Fibroblast of skin of scalp (primary cell): ENCODE data around the gene BMF.
"Not testable (repeated sequence)": the region's sequence is repeated elsewhere in the genome, so short reads cannot be mapped to it uniquely, and the experiment has no call there.

ENCODE experiments used
- DNase-seq: peaks from one replicate; pipeline ENCODE4 v3.0.0-alpha.2; 2013

The BMF gene

DNA sequence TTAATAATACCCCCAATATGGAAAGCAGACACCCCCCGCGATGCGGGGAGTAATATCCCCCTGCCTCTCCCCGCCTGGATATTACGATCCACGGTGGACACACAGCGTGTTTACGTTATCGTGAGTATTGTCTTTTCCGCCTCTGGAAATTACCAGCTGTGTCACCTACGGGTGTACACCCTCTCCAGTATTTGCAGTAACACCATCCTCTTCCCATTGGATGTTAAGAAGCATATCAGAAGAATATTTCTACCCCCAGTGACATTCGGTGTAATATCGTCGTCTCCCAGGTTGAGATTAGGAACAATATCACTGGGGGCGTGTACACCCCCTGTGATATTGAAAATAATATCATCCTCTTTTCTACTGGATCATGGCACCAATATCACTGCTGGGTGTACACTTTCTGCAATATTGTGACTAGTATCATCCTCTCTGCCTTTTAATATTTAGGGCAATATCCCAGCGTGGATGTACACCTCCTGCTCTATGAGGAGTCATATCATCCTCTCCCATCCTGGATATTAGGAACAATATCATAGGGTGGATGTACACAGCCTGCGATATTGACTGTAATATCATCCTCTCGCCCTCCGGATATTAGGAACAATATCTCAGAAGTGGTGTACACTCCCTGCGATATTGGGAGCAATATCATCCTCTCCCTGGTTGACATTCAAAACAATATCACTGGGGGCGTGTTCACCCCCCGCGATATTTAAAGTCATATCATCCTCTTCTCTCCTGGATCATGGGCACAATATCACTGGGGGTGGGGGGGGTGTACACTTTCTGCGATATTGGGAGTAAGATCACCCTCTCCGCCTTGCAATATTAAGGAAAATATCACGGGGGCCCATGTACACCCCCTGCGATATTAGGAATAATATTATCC lies 20.3 kb upstream of the BMF start:
- no peak for DNase-seq

DNA sequence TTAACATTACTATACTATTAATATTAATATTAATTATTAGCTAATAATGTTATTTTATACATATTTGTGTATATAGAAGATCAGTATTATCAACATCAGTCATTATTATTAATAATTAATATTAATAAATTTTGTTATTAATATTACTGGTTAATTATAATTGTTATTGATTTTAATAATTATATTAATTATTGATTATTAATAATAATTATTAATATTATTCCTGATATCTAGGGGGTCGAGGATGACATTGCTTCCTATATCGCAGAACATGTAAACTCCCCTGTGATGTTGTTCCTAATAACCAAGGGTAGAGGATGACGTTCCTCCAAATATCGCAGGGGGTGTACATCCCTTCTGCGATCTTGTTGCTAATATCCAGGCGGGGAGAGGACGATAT lies 17.3 kb upstream of the BMF start:
- DNase-seq: no peak

DNA sequence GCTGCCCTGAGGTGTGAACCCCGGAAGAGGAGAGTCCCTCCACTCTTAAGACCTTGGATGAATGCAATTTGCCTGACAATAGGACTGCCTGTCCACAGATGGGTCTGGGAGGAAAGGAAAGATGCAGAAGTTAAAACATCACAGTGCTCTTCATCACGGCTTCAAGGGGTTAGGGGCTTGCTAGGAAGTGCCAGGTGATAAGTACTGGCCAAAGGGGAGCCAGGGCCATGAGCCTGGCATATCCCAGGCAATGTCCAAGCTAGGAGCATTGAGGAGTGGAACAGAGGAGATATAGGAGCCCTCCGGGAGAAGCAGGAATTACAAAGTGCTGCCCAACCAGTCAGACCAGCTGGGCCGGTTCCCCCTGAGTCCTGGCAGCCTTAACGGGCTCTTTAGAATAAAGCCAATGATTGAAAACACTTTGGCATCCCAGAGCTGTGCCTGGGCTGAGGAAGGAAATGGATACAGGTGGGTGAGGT lies 16.2 kb upstream of the BMF start:
- DNase-seq: not testable (repeated sequence)

DNA sequence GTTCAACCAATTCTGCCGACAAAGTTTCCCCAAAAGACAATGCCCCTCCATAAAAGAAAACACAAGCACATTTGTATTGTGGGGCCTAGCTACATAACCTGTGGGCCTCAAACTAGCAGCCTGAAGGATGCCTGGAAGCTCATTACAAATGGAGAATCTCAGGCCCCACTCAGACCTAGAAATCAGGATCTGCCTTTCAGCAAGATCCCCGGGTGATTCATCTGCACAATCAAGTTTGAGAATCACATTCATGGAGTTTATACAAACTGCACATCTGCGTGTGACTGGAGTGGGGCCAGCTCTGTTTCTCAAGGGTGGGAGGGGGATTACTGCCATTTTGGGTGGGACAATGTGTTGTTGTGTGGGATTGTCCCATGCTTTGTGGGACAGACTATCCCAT lies 15.7 kb upstream of the BMF start:
- DNase-seq: not testable (repeated sequence)

DNA sequence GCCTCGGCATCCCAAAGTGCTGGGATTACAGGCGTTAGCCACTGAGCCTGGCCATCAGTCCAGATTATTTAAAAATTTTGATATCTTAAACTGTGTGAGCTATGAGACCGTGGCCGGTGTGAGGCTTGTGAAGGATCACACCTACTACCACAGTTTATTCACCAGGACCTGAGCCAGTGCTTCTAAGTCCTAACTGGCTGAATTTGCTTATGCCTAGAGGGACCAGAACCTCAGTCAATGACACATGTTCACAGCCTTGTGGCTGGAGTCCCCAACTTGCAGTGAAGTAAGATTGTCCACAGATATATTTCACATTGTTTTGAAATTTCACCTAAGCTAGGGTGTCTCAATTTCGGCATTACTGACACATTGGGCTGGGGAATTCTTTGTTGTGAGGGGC lies 15.2 kb upstream of the BMF start:
- not testable (repeated sequence) for DNase-seq

DNA sequence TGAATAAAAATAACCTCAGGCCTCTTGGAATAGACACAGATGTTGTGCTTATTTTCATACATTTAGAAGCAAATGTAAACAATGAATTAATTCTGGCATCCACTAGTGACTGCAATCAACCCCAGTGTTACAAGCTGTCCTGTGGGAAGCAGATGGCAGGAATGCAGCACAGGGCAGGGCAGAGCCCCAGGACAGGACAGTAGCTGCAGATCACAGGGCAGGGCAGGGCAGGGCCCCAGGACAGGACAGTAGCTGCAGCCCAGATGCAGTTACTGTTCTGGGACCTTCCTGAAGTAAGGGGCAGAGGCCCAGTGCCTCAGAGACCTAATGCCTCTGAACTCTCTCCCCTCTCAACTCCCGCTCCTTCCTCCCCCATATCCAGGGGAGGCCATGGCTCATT lies 14.3 kb upstream of the BMF start:
- DNase-seq: not testable (repeated sequence)

DNA sequence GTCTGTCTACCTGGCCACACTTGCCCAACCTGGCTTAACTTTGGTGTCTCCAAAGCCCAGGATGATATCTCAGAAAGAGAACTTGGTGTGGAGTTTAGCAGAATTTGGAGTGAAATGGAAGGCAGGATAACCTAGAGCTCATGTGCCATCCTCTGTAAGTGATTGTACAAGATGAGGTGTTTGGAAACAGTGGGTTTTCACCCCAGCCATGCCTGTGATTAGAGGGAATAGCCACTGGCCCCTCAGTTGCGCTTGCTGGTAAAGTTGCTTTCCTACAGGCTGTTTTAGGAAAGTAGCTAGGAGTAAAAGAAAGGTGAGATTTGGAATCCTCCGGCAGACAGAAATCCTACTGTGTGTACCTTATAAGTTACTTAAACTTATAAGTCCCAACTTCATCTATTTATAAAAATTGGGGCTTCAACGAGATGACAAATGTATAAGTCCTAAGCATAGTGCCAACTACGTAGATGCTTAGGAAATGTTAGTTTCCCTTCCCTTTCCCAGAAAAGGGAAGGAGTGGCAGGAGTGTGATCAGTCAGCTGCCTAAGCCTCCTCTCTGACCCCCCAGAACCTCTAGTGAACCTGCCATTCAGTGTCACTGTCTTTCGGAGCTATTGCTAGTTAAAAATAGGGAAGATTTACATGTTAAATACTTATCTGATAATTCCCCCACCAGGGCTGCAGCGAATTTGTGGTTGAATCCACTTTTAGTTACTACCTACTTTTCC lies 13.4 kb upstream of the BMF start:
- DNase-seq: no peak

DNA sequence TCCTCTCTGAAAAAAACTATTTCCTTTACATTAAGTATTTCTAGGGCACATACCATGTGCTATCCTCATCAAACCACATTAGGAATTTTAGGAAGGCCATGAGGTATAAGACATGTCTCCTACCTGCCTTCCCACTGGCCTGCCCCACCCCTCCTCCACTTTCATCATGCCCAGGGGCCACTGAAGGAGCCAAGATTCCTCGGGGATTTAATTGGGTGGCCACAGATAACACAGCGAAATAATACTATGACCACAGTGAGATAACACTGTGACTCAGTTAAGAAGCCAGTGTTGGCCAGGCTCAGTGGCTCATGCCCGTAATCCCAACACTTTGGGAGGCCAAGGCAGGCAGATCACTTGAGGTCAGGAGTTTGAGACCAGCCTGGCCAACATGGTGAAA lies 9.8 kb upstream of the BMF start:
- no peak for DNase-seq

DNA sequence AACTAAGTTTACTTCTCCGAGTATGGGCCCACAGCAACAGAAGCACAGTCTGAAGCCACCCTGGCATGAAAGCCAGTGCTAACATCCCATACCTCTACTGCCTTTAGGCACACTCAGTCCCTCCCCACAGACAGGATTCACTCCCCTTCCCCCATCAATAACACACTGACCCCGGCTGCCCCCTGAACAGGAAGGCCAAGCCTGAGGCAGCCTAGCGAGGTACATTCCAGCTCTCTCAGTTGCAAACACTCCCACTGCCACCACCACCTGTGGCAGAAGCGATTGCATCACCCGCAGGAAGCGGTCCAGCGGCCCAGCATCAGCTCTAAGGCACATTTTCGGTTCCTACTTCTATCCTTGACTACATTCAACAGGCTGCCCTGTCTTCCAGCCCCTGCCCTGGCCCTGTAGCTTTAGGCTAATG lies 7.0 kb upstream of the BMF start:
- DNase-seq: no peak

DNA sequence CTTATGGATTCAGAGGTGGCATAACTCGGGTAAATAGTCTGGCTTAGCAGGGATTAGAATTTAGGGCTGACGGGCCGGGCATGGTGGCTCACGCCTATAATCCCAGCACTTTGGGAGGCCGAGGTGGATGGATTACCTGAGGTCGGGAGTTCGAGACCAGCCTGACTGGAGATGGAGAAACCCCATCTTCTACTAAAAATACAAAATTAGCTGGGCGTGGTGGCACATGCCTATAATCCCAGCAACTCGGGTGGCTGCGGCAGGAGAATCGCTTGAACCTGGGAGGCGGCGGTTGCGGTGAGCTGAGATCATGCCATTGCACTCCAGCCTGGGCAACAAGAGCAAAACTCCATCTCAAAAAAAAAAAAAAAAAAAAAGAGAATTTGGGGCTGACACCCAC lies 6.4 kb upstream of the BMF start:
- DNase-seq: not testable (repeated sequence)

DNA sequence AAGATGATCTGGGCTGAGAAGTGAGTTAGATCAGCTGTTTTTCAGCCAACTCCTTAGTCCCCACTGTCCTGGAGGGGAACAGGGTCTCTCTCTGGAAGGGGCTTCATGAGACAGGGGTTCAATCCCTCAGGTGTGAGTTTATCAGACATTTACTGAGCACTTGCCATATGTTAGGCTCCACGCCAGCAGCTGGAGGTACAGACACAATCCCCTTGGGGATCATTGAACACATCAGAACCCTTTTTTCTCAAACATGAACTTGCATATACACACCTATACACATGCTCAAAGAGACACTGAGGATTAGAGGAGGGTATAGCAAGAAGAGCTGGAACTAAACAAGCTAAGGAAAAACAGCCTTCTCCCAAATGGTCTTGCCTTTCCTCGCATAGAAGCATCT lies 5.5 kb upstream of the BMF start:
- no peak for DNase-seq

DNA sequence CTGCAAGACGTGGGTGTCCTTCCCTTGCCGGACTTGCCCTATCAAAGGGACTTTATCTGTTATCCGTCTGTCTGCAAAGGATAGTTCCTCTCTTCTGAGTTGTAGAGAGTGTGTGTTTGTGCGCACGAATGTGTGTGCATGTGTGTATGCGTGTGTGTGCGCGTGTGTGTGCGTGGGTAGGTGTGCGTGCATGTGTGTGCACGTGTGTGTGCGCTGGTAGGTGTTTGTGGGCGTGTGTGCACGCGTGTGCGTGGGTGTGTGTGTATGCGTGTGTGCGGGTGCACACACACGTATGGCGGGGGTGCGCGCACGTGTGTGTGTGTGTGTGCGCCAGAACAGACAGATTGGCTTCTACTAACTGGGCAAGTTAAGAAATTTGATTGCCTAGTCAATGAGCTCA lies 4.1 kb upstream of the BMF start:
- no peak for DNase-seq

DNA sequence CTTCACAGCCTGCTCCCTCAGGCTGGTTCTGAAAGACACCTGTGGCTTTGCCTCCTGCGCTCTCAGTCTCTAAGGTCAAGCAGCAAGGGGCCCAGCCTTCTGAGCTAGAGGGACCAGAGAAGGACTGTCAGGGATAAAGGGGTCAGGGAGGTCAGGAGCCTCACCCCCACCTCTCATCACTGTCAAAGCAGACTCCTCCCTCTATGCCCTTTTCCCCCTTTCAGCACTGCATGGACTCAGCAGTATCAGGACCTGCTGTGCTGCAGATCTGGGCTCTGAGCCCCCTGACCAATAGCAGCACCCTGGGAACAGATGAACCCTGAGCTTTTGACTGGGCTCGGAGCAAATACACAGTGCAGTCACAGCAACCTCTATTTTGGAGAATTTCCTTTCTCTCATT lies 3.2 kb upstream of the BMF start:
- DNase-seq: no peak

DNA sequence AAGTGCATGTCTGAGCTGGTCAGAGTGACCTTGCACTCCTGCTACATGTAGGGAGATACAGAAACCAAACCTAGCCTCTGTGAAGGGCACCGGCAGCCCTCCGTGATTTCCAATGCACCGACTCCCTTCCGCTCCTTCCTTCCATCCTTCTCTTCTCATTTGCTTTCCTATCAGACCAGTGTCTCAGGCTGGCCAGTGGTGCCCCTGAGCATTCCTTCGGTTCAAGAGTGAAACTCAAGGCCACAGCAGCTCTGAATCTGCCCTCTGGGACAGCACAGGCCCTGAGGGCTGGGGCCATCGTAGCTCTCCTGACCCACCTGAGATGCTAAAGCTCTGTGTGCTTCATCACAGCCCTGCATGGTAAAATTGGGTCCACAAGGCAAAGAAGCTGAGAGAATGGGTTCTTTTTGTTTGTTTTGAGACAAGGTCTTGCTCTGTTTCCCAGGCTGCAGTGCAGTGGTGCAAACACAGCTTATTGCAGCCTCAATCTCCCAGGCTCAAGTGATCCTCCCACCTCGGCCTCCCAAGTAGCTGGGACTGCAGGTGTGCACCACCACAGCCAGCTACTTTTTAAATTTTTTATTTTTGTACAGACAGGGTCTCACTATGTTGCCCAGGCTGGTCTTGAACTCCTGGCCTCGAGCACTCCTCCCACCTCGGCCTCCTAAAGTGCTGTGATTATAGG lies 2.3 kb upstream of the BMF start:
- DNase-seq: no peak

DNA sequence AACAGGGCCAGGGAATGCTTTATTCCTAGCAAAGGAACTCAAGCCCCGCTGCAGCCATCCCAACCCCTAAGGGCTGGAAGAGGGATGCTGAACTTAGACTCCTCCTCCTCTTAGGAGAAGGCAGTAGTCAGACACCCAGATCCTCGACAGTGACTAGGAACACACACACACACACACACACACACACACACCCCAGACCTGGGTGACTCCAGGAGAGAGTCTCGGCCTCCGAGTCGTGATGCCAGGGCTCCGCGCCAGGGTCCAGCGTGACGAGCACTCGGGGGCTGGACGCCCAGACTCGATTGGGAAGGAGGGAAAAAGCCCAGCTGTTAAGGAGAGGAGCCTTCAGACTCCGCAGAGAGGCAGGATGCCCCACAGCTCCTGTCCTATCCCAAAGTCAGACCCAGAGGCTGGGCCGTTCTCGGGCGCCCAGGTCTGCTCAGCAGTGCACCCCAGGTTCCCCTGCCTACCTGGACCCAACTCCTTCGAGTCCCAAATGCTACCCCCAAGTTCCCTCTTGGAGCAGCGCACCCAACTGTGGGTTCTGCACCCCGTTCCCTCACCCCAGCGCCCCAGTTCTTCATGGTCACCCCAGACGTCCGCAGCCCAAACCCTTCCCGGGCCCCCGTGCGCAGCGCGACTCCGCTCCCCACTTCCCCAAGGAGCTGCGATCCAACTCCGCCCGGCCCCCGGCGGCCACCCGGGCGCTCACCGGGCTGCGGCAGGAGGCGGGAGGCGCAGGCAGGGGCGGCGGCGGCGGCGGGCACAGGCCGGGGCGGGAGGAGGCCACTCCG lies 421 bp downstream of the BMF start:
- peak; percentile 47 for DNase-seq

DNA sequence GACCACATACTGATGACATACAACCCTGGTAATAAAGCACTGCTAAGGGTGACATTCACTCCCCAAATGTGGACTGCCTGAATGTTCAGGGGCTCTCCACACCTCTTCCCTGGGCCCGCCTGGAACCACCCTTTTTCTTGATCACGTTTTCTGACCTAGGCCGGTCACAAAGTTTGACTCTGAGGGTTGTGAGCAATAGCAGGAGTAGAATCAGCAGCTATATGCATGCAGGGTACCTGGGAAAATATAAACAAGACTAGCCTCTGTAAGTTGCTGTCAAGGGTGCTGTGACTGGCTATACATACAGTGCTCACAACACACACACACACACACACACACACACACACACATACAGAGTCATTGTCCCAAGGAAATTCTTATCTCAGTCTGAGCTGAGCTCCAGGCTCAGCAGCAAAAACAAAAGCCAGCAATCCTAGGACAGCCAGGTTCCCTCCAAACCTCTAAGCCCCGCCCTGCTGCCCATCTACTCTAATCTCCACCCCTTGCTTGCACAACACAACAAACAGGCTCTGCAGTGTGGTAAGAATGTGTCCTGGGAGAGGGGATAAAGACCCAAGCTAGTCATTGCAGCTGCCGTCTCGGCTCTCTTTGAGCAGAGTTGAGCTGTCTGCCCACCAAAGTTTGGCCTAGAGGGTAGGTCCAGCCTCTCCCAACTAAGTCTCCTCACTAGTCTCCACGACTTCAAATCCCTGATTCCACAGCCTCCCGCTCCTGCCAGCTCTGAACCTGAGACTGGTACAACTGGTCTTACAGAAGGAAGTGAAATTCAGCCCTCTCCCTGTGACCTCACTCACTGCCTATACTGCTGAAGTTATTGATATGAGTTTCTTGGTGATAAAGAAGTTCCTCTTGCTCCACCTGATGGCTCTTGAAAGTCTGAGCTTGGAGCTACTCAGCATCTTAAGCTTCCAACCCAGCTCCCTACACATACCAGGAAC lies 2.2 kb downstream of the BMF start:
- no peak for DNase-seq

DNA sequence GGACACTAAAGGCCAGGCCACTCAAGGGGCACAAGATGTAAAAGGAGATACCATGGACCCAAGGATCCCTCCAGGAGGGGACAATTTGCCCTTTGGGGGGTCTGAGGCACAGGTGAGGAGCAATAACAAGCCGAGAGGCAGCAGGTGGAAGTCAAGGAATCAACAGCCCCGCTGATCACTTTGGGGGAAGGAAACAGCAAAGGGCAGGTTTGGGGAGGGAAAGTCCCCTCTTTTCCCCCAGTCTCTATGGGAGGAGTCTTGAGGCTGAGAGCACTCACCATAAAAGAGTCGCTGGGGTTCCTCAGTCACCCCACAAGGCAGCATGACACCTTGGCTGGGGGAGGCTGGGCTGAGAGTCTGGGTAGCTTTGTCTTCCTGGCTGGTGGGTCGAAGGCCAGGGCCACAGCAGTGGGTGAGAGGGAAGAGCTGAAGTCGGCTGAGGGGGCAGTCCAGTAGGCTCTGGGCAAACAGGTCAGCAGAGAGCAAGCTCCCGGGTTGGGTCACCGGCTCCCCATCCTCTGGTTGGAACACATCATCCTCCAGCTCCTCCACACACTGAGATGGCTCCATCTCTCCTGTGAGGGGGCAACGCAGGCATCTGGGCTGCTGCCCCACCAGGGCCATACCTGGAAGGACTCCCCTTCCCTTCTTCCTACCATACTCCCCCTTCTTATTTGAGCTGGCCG lies 3.0 kb downstream of the BMF start:
- no peak for DNase-seq

DNA sequence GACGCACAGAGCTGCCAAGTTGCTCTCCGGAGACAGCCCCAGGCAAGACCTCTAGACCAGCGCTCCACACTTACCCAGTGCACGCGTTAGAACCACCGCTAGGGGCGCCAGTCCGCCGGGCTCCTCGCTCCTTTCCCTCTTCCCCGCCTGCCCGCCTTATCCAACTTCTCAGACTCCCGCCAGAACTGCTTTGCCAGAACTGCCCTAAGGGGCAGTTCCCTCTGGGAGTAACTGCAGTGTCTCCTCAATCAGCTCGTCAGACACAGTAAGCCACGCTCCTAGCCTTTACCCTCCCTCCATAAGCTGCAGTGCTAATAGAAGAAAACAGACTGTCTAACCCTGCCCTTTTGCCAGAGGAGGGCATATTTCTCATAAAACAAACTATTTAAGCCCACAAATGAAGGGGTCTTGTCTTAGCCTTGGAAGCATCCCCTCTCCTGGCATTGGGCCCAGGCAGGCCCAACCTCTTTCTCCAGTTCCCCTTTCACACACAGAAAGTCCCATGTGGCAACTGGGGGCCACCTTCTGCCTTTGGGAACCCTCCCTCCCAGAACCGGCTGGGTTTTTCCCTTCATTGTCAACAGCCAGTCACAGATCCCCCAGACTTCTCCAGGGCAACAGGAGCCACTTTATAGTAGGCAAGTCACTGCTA lies 3.7 kb downstream of the BMF start:
- DNase-seq: peak; percentile 83

DNA sequence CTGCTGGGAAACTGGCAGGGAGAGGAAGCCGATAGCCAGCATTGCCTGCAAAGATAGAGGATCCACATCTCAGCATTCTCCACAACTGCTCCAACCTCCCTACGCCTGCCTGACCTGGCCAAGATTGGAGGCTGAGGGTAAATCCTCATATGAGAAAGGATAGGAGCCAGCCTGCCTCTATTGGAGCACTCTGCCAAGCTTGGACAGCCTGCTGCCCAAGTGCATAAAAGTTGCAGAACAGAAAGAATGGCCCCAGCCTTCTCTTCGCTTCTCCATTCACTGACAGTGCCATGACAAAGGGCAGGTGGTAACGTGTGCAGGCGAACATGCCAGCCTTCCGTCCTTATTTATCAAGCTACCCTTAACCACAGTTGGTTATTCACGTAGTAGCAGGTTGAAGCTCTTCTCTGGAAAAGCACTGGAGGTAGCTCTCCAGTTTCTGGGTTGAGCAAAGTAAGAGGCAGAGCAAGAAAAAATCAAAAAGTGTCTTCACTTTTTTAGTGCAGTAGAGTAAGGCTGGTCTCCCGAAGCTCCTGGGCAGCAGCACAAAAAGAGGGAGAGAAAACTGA lies 4.3 kb downstream of the BMF start:
- no peak for DNase-seq

DNA sequence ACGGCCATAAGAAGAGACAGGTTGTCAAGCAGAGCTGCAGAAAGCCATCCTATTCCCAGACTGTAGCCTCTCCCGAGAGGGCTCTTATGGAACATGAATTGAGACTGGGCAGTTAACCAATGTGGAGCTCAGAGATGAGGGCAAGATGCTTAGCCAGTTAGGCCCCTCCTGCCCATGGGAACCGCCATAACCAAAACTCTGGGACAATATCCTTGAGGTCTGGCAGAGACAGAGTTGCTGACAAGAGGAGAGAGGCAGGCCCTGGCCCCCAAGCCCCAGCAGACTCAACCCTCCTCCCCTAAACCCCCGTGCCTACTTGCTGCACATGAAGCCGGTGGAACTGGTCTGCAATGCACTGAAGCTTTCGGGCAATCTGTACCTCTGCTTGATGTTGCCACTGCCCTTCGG lies 4.8 kb downstream of the BMF start:
- no peak for DNase-seq
